Activated naive CD4-positive, alpha-beta T cell treated with anti-CD3 and anti-CD28 coated beads, Interleukin-2, amount 10 ng/mL, durations not matched to agents 7 days and 5 days (primary cell): ENCODE measurements around the gene TRIM52.
"Not testable (repeated sequence)": the region's sequence is repeated elsewhere in the genome, so short reads cannot be mapped to it uniquely, and the experiment has no call there.

Source experiments
- CTCF ChIA-PET: fragments of 350-600 bp; sonication (Branson Sonifier 250); formaldehyde crosslinking; loops from one replicate; lab custom pipeline; 2021; ENCODE audit warnings: antibody characterized with exemption; lab: Charles Lee
- DNase-seq: peaks from one replicate; pipeline ENCODE4 v3.0.0-alpha.2; 2020
- H3K27ac Mint-ChIP-seq: one replicate; pipeline ENCODE4 v1.8.0; 2021; ENCODE audit warnings: mild to moderate bottlenecking, moderate library complexity, mixed read lengths
- H3K27me3 Mint-ChIP-seq: one replicate; pipeline ENCODE4 v1.8.0; 2021; ENCODE audit warnings: mild to moderate bottlenecking, mixed read lengths
- H3K36me3 Mint-ChIP-seq: one replicate; pipeline ENCODE4 v1.8.0; 2021; ENCODE audit warnings: mixed read lengths
- H3K4me1 Mint-ChIP-seq: one replicate; pipeline ENCODE4 v1.8.0; 2021; ENCODE audit warnings: mixed read lengths
- H3K4me3 Mint-ChIP-seq: one replicate; pipeline ENCODE4 v1.8.0; 2021; ENCODE audit warnings: mild to moderate bottlenecking, moderate library complexity, mixed read lengths
- H3K9me3 Mint-ChIP-seq: one replicate; pipeline ENCODE4 v1.8.0; 2021; ENCODE audit warnings: mixed read lengths

The TRIM52 gene

DNA sequence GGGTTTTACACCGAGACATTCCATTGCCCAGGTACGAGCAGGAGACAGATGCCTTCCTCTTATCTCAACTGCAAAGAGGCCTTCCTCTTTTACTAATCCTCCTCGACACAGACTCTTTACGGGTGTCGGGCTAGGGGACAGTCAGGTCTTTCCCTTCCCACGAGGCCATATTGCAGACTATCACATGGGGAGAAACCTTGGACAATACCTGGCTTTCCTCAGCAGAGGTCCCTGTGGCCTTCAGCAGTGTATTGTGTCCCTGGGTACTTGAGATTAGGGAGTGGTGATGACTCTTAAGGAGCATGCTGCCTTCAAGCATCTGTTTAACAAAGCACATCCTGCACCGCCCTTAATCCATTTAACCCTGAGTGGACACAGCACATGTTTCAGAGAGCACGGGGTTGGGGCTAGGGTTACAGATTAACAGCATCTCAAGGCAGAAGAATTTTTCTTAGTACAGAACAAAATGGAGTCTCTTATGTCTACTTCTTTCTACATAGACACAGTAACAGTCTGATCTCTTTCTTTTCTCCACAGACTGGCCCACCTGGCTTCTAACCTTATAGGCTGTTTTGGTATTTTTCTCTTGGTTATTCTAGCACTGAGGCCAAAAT lies 6.5 kb upstream of the TRIM52 start:
- not testable (repeated sequence) for H3K27ac Mint-ChIP-seq, H3K4me3 Mint-ChIP-seq

DNA sequence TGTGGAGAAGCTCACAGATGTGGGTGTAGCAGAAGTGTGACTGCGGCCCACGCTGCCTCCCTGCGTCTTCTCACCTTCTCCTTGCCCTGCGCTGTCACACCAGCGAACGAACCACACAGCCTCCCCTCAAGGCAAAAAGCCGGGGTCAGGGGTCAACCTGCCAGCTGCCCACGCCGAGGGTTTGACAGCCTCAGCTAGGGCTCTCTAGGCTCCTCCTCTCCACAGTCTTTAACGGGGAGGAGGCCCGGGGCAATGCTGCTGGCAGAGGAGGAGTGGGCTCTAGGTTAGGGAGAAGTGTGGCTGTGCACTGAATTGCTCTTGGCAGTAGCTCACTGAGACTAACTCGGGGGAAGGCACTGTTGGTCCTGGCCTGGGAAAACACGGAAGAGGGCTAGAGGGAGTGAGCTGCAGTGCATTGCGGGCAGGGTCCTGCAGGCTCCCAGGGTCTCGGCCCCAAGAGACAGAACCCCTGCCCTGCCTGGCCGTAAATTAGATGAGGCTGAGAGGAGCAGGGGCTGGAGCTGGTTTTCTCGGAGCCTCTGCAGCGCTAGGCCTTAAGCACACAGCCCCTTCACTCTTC lies 4.2 kb upstream of the TRIM52 start:
- no peaks in the 10 kb centered on the region for H3K9me3 Mint-ChIP-seq
- no peak overlapping the region for H3K27ac Mint-ChIP-seq
- H3K4me1 Mint-ChIP-seq = peaks cover 11% of the 10 kb centered on the region
- H3K36me3 Mint-ChIP-seq = peaks cover 15% of the 10 kb centered on the region
- CTCF ChIA-PET = interaction anchor here (0.9 to 1.1 kb wide), 2 partner anchors 81 to 92 kb away, joined by 3 read pairs; no protein-coding TSS in a partner anchor
- no peak for DNase-seq
- peaks cover 4% of the 10 kb centered on the region for H3K27me3 Mint-ChIP-seq
- no peak overlapping the region for H3K4me3 Mint-ChIP-seq

More for the DNA sequence above, 6.5 kb upstream of the TRIM52 start:
- H3K4me1 Mint-ChIP-seq, DNase-seq, CTCF ChIA-PET, H3K9me3 Mint-ChIP-seq, H3K36me3 Mint-ChIP-seq, H3K27me3 Mint-ChIP-seq: not testable (repeated sequence)

DNA sequence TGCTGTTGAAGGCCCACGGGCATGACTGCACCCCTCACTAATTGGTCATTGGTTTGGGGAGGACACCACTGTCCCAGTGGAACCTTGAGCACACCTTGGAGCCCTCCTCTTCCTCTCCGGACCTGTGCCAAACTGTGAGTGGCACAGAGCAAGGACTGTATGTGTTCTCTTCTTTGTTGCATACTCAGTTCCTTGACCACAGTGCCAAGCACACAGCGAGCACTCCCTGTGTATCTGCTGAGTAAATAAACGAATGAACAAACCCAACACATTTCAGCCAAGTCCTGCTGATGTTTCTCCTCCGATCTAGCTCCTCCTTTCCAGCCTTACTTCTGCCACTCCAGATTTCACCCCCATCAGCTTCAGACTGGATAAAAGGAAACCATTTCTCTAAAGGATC lies 2.7 kb upstream of the TRIM52 start:
- Mint-ChIP-seq H3K9me3 (no peaks in the 10 kb centered on the region), H3K4me1 (peaks cover 25% of the 10 kb centered on the region), H3K36me3 (peaks cover 22% of the 10 kb centered on the region), H3K27me3 (peaks cover 4% of the 10 kb centered on the region), H3K27ac (peak overlapping the region; percentile 2), H3K4me3 (no peak overlapping the region)
- DNase-seq = no peak
- CTCF ChIA-PET = no interaction called here

DNA sequence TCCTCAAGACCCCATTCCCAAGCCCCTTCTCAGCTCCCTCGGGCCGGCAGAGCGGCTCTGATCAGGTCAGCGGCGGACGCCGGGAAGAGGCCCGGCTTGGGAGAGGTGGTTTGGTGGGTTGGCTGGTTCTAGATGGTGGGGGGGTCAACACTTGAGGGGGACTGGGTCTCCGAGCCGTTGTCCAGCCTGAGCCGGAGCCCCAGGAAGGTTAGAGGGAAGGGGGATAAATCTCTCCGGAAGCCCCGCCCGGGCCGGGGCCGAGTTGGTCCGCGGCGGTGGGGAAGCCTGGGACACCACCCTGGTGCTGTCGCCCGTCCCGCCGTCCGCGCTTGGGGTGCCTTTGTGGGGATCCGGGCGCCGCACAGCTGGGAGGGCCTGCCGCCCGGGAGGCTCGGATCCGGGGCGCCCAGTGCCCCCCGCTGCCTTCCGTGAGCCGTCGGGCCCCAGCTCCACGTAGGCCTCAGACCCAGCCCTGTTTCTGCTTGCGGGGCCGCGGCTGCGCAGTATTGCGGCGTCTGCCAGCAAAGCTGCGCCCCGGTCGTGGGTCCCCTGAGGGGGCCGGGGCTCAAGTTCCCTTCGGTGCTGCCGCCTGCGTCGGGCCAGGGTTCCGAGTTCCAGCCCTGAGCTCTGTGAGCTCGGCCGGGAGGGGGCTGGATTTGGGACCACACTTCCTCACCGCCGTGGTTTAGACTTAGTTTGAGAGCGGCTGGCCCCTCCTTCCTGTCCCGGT lies 542 bp upstream of the TRIM52 start:
- H3K27ac Mint-ChIP-seq = peak overlapping the region; percentile 99
- peaks cover 45% of the 10 kb centered on the region for H3K4me1 Mint-ChIP-seq
- H3K27me3 Mint-ChIP-seq = peaks cover 4% of the 10 kb centered on the region
- peaks cover 37% of the 10 kb centered on the region for H3K36me3 Mint-ChIP-seq
- DNase-seq = peak; percentile 86
- H3K9me3 Mint-ChIP-seq = no peaks in the 10 kb centered on the region
- H3K4me3 Mint-ChIP-seq = peak overlapping the region; percentile 94
- CTCF ChIA-PET = interaction anchor here (0.6 to 0.9 kb wide), 2 partner anchors 15 to 96 kb away, joined by 3 to 6 read pairs; no protein-coding TSS in a partner anchor

DNA sequence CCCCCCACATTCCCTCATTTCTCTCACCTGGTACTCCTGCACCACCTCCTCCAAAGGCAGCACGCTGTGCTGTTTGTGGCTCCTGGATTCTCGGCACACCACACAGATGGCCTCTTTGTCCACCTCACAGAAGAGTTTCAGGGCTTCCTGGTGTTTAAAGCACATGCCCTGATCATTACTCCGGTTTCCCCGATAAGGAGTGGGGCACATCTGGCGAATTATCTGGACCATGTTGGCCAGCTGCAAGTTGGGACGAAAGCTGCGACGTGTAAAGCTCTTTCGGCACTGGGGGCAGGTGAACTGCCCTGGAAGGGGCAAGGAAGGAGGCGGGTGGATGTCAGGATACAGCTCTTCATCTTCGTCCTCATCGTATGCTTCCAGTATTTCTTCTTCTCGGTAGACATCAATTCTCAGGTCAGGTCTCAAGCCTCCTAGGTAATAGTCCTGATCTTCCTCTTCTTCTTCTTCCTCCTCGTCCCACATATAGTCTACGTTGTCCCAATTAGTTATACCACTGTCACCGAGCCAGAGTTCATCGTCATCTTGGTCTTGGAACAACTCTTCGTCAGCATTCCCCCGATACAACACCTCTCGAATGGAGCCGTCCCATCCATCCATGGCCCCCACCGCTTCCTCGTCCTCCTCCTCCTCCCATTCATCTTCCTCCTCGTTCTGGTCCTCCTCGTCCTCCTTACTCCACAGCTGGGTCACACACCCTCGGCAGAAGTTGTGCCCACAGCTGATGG lies 796 bp downstream of the TRIM52 start:
- Mint-ChIP-seq H3K36me3 (peaks cover 41% of the 10 kb centered on the region), H3K4me3 (peak overlapping the region; percentile 94), H3K27me3 (peaks cover 4% of the 10 kb centered on the region), H3K27ac (peak overlapping the region; percentile 99), H3K9me3 (no peaks in the 10 kb centered on the region), H3K4me1 (peaks cover 58% of the 10 kb centered on the region)
- DNase-seq = no peak
- CTCF ChIA-PET = interaction anchor here (1.0 kb wide), 2 partner anchors 11 to 21 kb away, joined by 3 to 4 read pairs; no protein-coding TSS in a partner anchor

DNA sequence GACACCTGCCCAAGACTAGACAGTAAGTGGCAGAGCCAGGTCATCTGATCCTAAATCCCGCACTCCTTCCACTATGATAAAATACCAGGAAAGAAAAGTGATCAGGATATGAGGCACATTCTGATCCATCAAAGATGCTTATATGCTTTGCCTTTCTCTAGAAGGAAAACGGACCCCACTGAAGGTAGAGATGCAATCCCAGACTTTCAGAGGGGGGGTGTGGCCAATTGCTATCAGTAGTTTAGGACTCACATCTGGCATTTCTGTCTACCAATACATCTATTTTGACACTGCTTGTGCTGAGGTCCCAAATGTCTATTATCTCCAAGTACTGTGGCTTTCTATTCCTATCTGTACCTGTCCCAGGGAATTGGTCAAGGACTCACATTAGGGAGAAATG lies 1.7 kb downstream of the TRIM52 start:
- Mint-ChIP-seq H3K27me3 (peaks cover 4% of the 10 kb centered on the region), H3K27ac (peak overlapping the region; percentile 66), H3K4me3 (peak overlapping the region; percentile 94), H3K4me1 (peaks cover 63% of the 10 kb centered on the region), H3K9me3 (no peaks in the 10 kb centered on the region), H3K36me3 (peaks cover 46% of the 10 kb centered on the region)
- DNase-seq = no peak
- CTCF ChIA-PET = no interaction called here

DNA sequence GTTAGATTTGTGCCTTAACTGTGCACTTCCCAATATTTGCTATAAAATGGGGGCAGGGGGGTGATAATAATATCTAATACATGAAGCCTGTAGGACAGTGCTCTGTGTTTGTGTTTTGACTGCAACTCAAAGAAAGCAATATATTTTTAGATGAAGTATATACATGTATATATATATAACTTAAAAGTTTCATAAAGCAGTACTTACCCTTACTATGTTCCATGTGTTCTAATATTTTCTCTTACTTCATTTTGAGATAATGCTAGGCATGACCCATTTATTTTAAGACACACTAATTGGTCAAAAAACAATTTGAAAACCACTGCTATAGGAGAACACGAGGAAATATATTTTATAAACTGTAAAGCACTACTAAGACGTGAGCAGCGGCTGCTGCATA lies 2.4 kb downstream of the TRIM52 start:
- Mint-ChIP-seq H3K27ac (peak overlapping the region; percentile 66), H3K9me3 (no peaks in the 10 kb centered on the region), H3K4me3 (peak overlapping the region; percentile 94), H3K27me3 (peaks cover 4% of the 10 kb centered on the region), H3K4me1 (peaks cover 62% of the 10 kb centered on the region), H3K36me3 (peaks cover 46% of the 10 kb centered on the region)
- CTCF ChIA-PET = no interaction called here
- no peak for DNase-seq

DNA sequence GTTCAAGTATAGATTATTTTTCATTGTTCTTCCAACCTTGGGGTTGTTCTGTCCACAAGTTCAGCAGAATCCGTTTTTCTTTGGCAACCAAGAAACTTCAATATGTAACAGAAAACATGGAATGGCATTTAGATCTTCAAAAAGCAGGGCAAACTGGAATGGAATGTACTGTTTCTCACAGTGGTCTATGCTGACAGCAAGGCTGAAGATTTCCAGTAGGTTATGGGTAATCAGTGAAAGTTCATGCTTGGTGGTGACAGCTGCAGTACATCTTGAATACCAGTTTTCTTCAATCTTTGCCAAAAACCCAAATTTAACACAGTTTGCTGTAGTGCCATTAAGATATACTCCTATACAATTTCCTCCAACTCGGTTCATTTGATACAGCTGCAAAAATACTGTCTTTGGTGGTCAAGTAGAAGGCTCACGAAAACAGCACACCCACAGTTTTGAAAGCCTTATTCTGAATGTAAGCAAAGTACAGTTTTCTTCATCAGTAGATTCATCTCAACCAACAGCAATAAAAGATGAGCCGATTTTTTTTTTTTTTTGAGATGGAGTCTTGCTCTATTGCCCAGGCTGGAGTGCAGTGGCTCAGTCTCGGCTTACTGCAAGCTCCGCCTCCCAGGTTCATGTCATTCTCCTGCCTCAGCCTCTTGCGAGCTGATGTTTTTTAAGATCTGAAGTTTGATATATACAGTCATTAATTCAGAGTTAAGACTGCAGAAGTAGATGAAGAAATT lies 4.9 kb downstream of the TRIM52 start:
- peaks cover 52% of the 10 kb centered on the region for H3K36me3 Mint-ChIP-seq
- peaks cover 4% of the 10 kb centered on the region for H3K27me3 Mint-ChIP-seq
- H3K27ac Mint-ChIP-seq = no peak overlapping the region
- peaks cover 70% of the 10 kb centered on the region for H3K4me1 Mint-ChIP-seq
- no peak for DNase-seq
- no peaks in the 10 kb centered on the region for H3K9me3 Mint-ChIP-seq
- CTCF ChIA-PET = interaction anchor here (1.0 to 1.3 kb wide), 2 partner anchors 71 to 83 kb away, joined by 3 read pairs; no protein-coding TSS in a partner anchor
- no peak overlapping the region for H3K4me3 Mint-ChIP-seq

DNA sequence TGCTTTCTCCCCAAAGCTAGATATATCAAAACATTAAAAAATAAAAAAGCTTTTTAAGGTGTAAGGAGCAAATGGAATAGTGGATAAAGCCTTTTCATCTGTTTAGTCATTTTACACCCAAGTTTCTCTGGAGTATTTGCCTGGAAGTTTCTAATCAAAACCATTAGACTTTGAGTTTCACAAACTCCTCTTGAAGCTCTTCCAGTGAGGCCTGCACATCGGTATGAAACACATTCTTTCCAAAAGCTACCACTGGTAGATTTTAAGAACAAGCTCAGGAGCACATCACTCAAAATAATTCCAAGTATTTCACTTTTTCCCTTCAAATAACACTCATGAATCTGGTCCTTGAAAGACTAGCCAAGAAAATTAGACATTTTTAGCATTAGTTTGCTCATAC lies 5.7 kb downstream of the TRIM52 start:
- DNase-seq = no peak
- Mint-ChIP-seq H3K4me1 (peaks cover 73% of the 10 kb centered on the region), H3K36me3 (peaks cover 46% of the 10 kb centered on the region), H3K27me3 (no peaks in the 10 kb centered on the region), H3K27ac (no peak overlapping the region), H3K4me3 (no peak overlapping the region), H3K9me3 (no peaks in the 10 kb centered on the region)
- CTCF ChIA-PET = interaction anchor here (1.3 kb wide), 1 partner anchor 82 kb away, joined by 3 read pairs; no protein-coding TSS in a partner anchor

DNA sequence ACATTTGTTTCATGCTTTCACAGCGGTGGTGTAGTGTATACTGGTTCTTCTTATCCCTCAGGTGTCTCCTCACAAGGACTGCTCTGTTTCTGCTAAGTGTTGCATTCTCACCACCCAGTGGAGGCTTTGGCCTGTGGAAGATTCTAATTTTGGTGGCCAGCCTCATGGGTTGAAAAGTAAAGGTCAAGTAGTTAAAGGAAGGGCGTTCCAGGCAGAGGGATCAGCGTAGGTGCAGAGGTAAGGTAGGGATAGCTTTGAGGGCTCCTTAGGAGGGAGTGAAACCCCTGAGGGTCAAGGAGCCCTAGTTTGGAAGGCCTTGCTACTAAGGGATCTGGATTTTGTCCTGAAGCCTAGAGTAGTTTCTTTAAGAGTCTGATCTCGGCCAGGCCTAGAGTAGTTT lies 12.7 kb downstream of the TRIM52 start:
- CTCF ChIA-PET = no interaction called here
- Mint-ChIP-seq H3K4me1 (peaks cover 67% of the 10 kb centered on the region), H3K36me3 (peaks cover 24% of the 10 kb centered on the region)

DNA sequence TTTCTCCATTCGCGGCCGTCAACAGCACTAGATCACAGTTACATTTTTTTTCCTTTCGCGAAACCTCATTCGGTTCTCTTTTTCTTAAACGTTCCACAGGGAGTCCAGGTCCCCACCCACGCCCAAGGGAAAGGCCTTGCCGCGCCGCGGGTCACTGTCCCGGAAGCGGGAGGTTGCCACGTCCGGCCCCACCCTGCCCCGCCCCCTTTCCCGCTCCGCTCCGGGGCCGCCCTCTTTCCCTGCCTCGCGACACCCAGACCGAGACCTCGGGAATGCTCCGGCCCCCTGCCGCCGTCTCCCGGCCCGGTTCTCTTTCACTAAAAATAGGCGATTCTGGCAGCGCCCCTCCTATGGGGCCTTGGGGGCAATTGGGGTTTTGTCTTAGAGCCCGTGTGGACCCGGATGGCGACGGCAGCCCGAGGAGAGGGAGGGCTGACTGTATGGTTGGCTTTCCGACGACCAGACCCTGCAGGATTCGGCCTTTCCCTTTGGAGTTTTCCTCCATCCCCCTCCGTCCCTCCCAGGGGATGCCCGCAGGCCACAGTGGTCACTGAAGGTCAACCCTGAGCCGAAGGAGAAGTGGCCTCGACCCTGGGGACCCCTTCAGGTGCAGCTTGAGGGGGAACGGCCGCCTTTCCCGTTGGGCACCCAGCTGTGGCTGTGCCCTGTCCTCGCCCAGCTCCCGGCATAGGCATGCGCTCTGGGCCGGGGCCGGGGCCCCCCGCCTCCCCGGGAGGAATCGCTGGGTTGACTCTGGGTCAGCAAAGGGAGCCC lies 14.5 kb downstream of the TRIM52 start:
- H3K4me1 Mint-ChIP-seq = peaks cover 77% of the 10 kb centered on the region
- peak overlapping the region; percentile 95 for H3K27ac Mint-ChIP-seq
- peaks cover 36% of the 10 kb centered on the region for H3K36me3 Mint-ChIP-seq
- H3K27me3 Mint-ChIP-seq = no peaks in the 10 kb centered on the region
- no peaks in the 10 kb centered on the region for H3K9me3 Mint-ChIP-seq
- CTCF ChIA-PET = interaction anchor here (0.9 to 2.7 kb wide), 4 partner anchors 15 to 39 kb away, joined by 3 to 10 read pairs (median 6); no protein-coding TSS in a partner anchor
- peak overlapping the region; percentile 98 for H3K4me3 Mint-ChIP-seq
- peak; percentile 86 for DNase-seq

More for the DNA sequence above, 12.7 kb downstream of the TRIM52 start:
- no peaks in the 10 kb centered on the region for H3K27me3 Mint-ChIP-seq
- DNase-seq = no peak
- peak overlapping the region; percentile 98 for H3K4me3 Mint-ChIP-seq
- H3K9me3 Mint-ChIP-seq = no peaks in the 10 kb centered on the region
- H3K27ac Mint-ChIP-seq = peak overlapping the region; percentile 95

DNA sequence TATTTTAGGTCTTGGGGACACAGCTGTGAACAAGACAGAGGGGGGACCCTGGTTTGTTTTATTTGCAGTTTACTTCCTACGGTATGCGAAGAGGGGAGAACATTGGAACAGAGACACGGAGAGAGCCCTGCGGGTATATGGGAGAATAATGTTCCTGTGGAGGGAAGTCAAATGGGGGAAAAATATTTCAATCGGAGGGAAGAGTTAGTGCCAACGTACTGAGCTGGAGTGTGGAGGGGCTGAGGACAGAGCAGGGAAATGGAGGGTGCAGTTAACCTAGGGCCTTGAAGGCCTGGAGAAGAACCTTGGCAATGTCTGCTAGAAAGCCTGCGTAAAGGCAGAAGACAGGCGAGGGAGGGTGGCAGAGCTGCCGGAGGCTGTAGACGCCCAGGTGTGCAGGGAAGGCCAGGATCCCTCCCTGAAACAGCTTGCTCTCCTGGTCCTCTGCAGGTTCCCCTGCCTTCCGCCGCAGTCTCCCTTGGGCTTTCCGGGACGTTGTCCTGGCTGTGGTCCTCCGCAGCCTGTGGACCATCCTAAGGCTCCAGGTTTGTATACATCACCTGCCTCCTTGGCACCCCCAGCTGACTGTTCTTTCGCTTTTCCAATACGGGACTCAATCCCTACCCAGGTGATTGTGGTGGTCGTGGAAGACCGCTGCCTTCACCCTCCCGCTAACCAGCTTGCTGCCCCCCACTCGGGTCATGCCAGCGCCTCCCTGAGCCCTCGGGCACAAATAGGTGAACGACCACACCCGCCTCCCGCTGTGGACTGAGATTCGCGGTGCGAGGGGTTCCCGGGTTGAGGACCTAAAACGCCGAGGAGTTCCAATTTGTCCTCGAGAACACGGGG lies 15.3 kb downstream of the TRIM52 start:
- peak overlapping the region; percentile 95 for H3K27ac Mint-ChIP-seq
- H3K4me3 Mint-ChIP-seq = peak overlapping the region; percentile 98
- H3K36me3 Mint-ChIP-seq = peaks cover 42% of the 10 kb centered on the region
- no peaks in the 10 kb centered on the region for H3K9me3 Mint-ChIP-seq
- no peaks in the 10 kb centered on the region for H3K27me3 Mint-ChIP-seq
- no peak for DNase-seq
- CTCF ChIA-PET = interaction anchor here (0.9 to 2.7 kb wide), 5 partner anchors 21 to 61 kb away, joined by 3 to 10 read pairs (median 3); no protein-coding TSS in a partner anchor
- H3K4me1 Mint-ChIP-seq = peaks cover 79% of the 10 kb centered on the region
